Loucy (cell line): ENCODE measurements around the gene PKNOX2.

Source experiments
- H2AFZ ChIP-seq: fragments of 200-600 bp; sonication (generic); 2 replicates; pipeline ENCODE4 v1.6.0; 2016; ENCODE audit warnings: antibody characterized with exemption, mild to moderate bottlenecking, low read length, moderate library complexity
- H3F3A ChIP-seq: fragments of 200-600 bp; 2 replicates; pipeline ENCODE4 v1.6.0; 2016; ENCODE audit warnings: antibody characterized with exemption, low read depth, mild to moderate bottlenecking
- H3K27me3 ChIP-seq: fragments of 200-600 bp; sonication (generic); 2 replicates; pipeline ENCODE4 v1.6.1; 2014; ENCODE audit warnings: low read length, mild to moderate bottlenecking; ENCODE audit not compliant: insufficient read depth, poor library complexity, severe bottlenecking
- H3K36me3 ChIP-seq: fragments of 200-600 bp; sonication (generic); 2 replicates; pipeline ENCODE4 v1.6.1; 2016; ENCODE audit warnings: low read length; ENCODE audit not compliant: insufficient read depth
- H3K4me1 ChIP-seq: fragments of 200-600 bp; sonication (generic); 2 replicates; pipeline ENCODE4 v1.5.1; 2014; ENCODE audit warnings: low read length, mild to moderate bottlenecking; ENCODE audit not compliant: insufficient read depth, poor library complexity, severe bottlenecking
- H3K4me2 ChIP-seq: fragments of 200-600 bp; sonication (generic); 2 replicates; pipeline ENCODE4 v1.6.0; 2014; ENCODE audit warnings: antibody characterized with exemption, low read length, low read depth, mild to moderate bottlenecking; ENCODE audit not compliant: poor library complexity, severe bottlenecking
- H3K4me3 ChIP-seq: fragments of 200-600 bp; sonication (generic); 2 replicates; pipeline ENCODE4 v1.5.1; 2014; ENCODE audit warnings: low read length, mild to moderate bottlenecking, mixed read lengths; ENCODE audit not compliant: poor library complexity, severe bottlenecking
- H3K79me2 ChIP-seq: fragments of 200-600 bp; sonication (generic); 2 replicates; pipeline ENCODE4 v1.6.1; 2014; ENCODE audit warnings: low read length; ENCODE audit not compliant: insufficient read depth
- H3K9ac ChIP-seq: fragments of 200-600 bp; sonication (generic); 2 replicates; pipeline ENCODE4 v1.6.0; 2014; ENCODE audit warnings: mild to moderate bottlenecking, low read depth, low read length, moderate library complexity; ENCODE audit not compliant: poor library complexity, severe bottlenecking
- H3K9me2 ChIP-seq: fragments of 200-600 bp; sonication (generic); replicated peaks from 2 replicates; pipeline ENCODE4 v1.6.1; 2016; ENCODE audit warnings: low read depth, low read length, mixed read lengths
- H3K9me3 ChIP-seq: fragments of 200-600 bp; sonication (generic); 2 replicates; pipeline ENCODE4 v1.6.1; 2014; ENCODE audit warnings: mild to moderate bottlenecking, antibody characterized with exemption, low read length, low read depth; ENCODE audit not compliant: insufficient read depth
- H4K20me1 ChIP-seq: fragments of 200-600 bp; sonication (generic); 2 replicates; pipeline ENCODE4 v1.6.0; 2014; ENCODE audit warnings: antibody characterized with exemption, low read length, mild to moderate bottlenecking; ENCODE audit not compliant: insufficient read depth, poor library complexity, severe bottlenecking
- CTCF ChIP-seq: fragments of 200-600 bp; sonication (generic); conservative IDR thresholded peaks from 2 replicates; pipeline ENCODE4 v1.5.1; 2014; ENCODE audit warnings: mild to moderate bottlenecking, antibody characterized with exemption, low read length
- EZH2phosphoT487 ChIP-seq: fragments of 200-600 bp; IDR thresholded peaks from 2 replicates; pipeline ENCODE4 v1.6.1; 2018; ENCODE audit warnings: antibody characterized with exemption, mild to moderate bottlenecking, moderate library complexity, borderline replicate concordance

PKNOX2 gene

GRCh38 chr11:125274309-125274708, 109.8 kb downstream of the PKNOX2 start:
- Histone ChIP-seq H2AFZ (no peak overlapping the region), H3K9me2 (no peaks in the 10 kb centered on the region), H3K9ac (no peak overlapping the region), H4K20me1 (no peaks in the 10 kb centered on the region), H3K27me3 (no peaks in the 10 kb centered on the region), H3K9me3 (no peaks in the 10 kb centered on the region), H3K36me3 (no peaks in the 10 kb centered on the region), H3K4me3 (no peak overlapping the region), H3K79me2 (no peaks in the 10 kb centered on the region), H3F3A (no peaks in the 10 kb centered on the region), H3K4me2 (no peak overlapping the region), H3K4me1 (no peaks in the 10 kb centered on the region)
- TF ChIP-seq CTCF (no peak), EZH2phosphoT487 (no peak)

GRCh38 chr11:125274774-125275173, 110.2 kb downstream of the PKNOX2 start:
- Histone ChIP-seq H3K9me3 (no peaks in the 10 kb centered on the region), H3K36me3 (no peaks in the 10 kb centered on the region), H3K27me3 (no peaks in the 10 kb centered on the region), H3K79me2 (no peaks in the 10 kb centered on the region), H3K4me1 (no peaks in the 10 kb centered on the region), H3K9ac (no peak overlapping the region), H4K20me1 (no peaks in the 10 kb centered on the region), H3F3A (no peaks in the 10 kb centered on the region), H3K9me2 (no peaks in the 10 kb centered on the region), H2AFZ (no peak overlapping the region), H3K4me3 (no peak overlapping the region), H3K4me2 (no peak overlapping the region)
- TF ChIP-seq EZH2phosphoT487 (no peak), CTCF (no peak)

- Histone ChIP-seq H3K9ac (no peak overlapping the region), H3K9me2 (no peaks in the 10 kb centered on the region), H3K4me1 (no peaks in the 10 kb centered on the region), H3F3A (no peaks in the 10 kb centered on the region), H3K27me3 (no peaks in the 10 kb centered on the region), H3K4me2 (no peak overlapping the region), H4K20me1 (no peaks in the 10 kb centered on the region), H3K9me3 (no peaks in the 10 kb centered on the region), H2AFZ (no peak overlapping the region), H3K79me2 (no peaks in the 10 kb centered on the region), H3K4me3 (no peak overlapping the region), H3K36me3 (no peaks in the 10 kb centered on the region)
- no peak for TF ChIP-seq CTCF
- TF ChIP-seq EZH2phosphoT487, result no peak
Measured at GRCh38 chr11:125275905-125276618, 111.5 kb downstream of the PKNOX2 start.
